Breast epithelium (tissue), 4 donors: ENCODE results near the gene PLXNA2. TPM values are rescaled to one million over a fixed set of nuclear protein-coding genes. Genes with fewer than 3 reads are reported as not detected.

Source experiments
- DNase-seq, 2 donors: peaks; one replicate each; pipeline ENCODE4 v3.0.0-alpha.2; 2019; ENCODE audit warnings: low spot score in 2 of 2
- H3K27ac ChIP-seq, 2 donors: fragments of 200-600 bp; sonication (generic) in 1 of 2; one replicate each; pipeline ENCODE4 v1.5.1; 2016 to 2019; ENCODE audit warnings: mild to moderate bottlenecking in 1 of 2
- H3K27me3 ChIP-seq, 2 donors: fragments of 200-600 bp; sonication (generic) in 1 of 2; one replicate each; pipeline versions ENCODE4 v1.5.1 to v1.6.0; 2017 to 2019; ENCODE audit warnings: control low read depth in 1 of 2, mild to moderate bottlenecking in 1 of 2
- H3K36me3 ChIP-seq: fragments of 200-600 bp; one replicate; pipeline ENCODE4 v1.5.1; 2019
- H3K4me1 ChIP-seq, 2 donors: fragments of 200-600 bp; sonication (generic); one replicate each; pipeline ENCODE4 v1.5.1; 2016 to 2019; ENCODE audit warnings: control low read depth in 1 of 2
- H3K4me3 ChIP-seq, 3 donors: fragments of 200-600 bp; sonication (generic); 1 replicate in 2 of 3; 2 replicates in 1 of 3; pipeline ENCODE4 v1.5.1; 2016 to 2019; ENCODE audit warnings: mild to moderate bottlenecking in 3 of 3, moderate library complexity in 2 of 3
- H3K9me3 ChIP-seq, 2 donors: fragments of 200-600 bp; sonication (generic) in 1 of 2; one replicate each; pipeline ENCODE4 v1.5.1; 2016 to 2019; ENCODE audit warnings: control low read depth in 1 of 2
- CTCF ChIP-seq, 3 donors: fragments of 450-650 bp; IDR thresholded peaks; one replicate each; pipeline ENCODE4 v1.5.1; 2016 to 2017; ENCODE audit warnings: antibody characterized with exemption in 3 of 3, mild to moderate bottlenecking in 3 of 3, moderate library complexity in 3 of 3
- POLR2A ChIP-seq: fragments of 450-650 bp; IDR thresholded peaks from one replicate; pipeline ENCODE4 v1.6.1; 2016; ENCODE audit warnings: antibody characterized with exemption, mild to moderate bottlenecking, moderate library complexity
- POLR2AphosphoS5 ChIP-seq, 3 donors: sonication (generic); formaldehyde crosslinking; IDR thresholded peaks; one replicate each; pipeline ENCODE4 v1.6.1; 2017; ENCODE audit warnings: antibody characterized with exemption in 3 of 3
- intact Hi-C: fragments of 100-400 bp; cut with DNase I; formaldehyde crosslinking; loops from one replicate; pipeline ENCODE4 v1.15.1; 2023; ENCODE audit warnings: low total_unique reads
- total RNA-seq, 3 donors: library from RNA; depleted of rRNA; stranded (reverse); fragments of >200 nt; gene quantifications; one replicate each; pipeline ENCODE4 v1.1.0, GENCODE V29; 2016

The PLXNA2 gene
- total RNA-seq, 3 donors from 2014 or later = 11.3 to 18.2 (median 11.5) TPM

GRCh38 chr1:208066583-208066982, 177.6 kb downstream of the PLXNA2 start:
- intact Hi-C loops = no loop called here
- Histone ChIP-seq H3K4me3 (no peak overlapping the region), H3K9me3 (no peaks in the 10 kb centered on the region), H3K27ac (no peak overlapping the region), H3K4me1 (no peaks in the 10 kb centered on the region), H3K27me3 (no peaks in the 10 kb centered on the region), H3K36me3 (no peaks in the 10 kb centered on the region)
- no peak for DNase-seq
- TF ChIP-seq POLR2A = no peak
- no peak for TF ChIP-seq POLR2AphosphoS5 (IDR thresholded peaks at IDR 0.05)

- intact Hi-C loops = no loop called here
- TF ChIP-seq POLR2AphosphoS5 (IDR thresholded peaks at IDR 0.05) = no peak
- no peak for TF ChIP-seq CTCF (IDR thresholded peaks at IDR 0.05)
- TF ChIP-seq POLR2A = no peak
- Histone ChIP-seq H3K4me3 (no peak overlapping the region), H3K4me1 (no peaks in the 10 kb centered on the region), H3K9me3 (no peaks in the 10 kb centered on the region), H3K36me3 (no peaks in the 10 kb centered on the region), H3K27ac (no peak overlapping the region), H3K27me3 (no peaks in the 10 kb centered on the region)
- DNase-seq = no peak
These were observed 178.3 kb downstream of the PLXNA2 start for GRCh38 chr1:208065862-208066261.

- no peak for DNase-seq
- TF ChIP-seq POLR2AphosphoS5 (IDR thresholded peaks at IDR 0.05) (no peak), POLR2A (no peak), CTCF (IDR thresholded peaks at IDR 0.05) (no peak)
- Histone ChIP-seq H3K27me3 (no peaks in the 10 kb centered on the region), H3K4me1 (no peaks in the 10 kb centered on the region), H3K27ac (no peak overlapping the region), H3K36me3 (no peaks in the 10 kb centered on the region), H3K9me3 (no peaks in the 10 kb centered on the region), H3K4me3 (no peak overlapping the region)
- intact Hi-C loops = no loop called here
These were observed 182.6 kb downstream of the PLXNA2 start for GRCh38 chr1:208061632-208062031.

GRCh38 chr1:208061118-208061517, 183.1 kb downstream of the PLXNA2 start:
- Histone ChIP-seq H3K9me3 (no peaks in the 10 kb centered on the region), H3K27ac (no peak overlapping the region), H3K27me3 (no peaks in the 10 kb centered on the region), H3K36me3 (no peaks in the 10 kb centered on the region), H3K4me3 (no peak overlapping the region), H3K4me1 (no peaks in the 10 kb centered on the region)
- no peak for TF ChIP-seq POLR2A
- TF ChIP-seq POLR2AphosphoS5 (IDR thresholded peaks at IDR 0.05) = no peak
- no peak for TF ChIP-seq CTCF (IDR thresholded peaks at IDR 0.05)
- intact Hi-C loops = no loop called here
- no peak for DNase-seq

GRCh38 chr1:208060215-208060869, 183.8 kb downstream of the PLXNA2 start:
- Histone ChIP-seq H3K9me3 (no peaks in the 10 kb centered on the region), H3K4me1 (no peaks in the 10 kb centered on the region), H3K27me3 (no peaks in the 10 kb centered on the region), H3K36me3 (no peaks in the 10 kb centered on the region), H3K27ac (no peak overlapping the region), H3K4me3 (no peak overlapping the region)
- intact Hi-C loops = no loop called here
- TF ChIP-seq POLR2A = no peak
- no peak for DNase-seq

- H3K9me3 ChIP-seq = no peaks in the 10 kb centered on the region
- TF ChIP-seq POLR2A = no peak
- TF ChIP-seq POLR2AphosphoS5 (IDR thresholded peaks at IDR 0.05) = no peak
- no peaks in the 10 kb centered on the region for H3K4me1 ChIP-seq
- H3K4me3 ChIP-seq = no peak overlapping the region
- no peak for DNase-seq
- no peak overlapping the region for H3K27ac ChIP-seq
- no peaks in the 10 kb centered on the region for H3K27me3 ChIP-seq
- intact Hi-C loops = no loop called here
- no peaks in the 10 kb centered on the region for H3K36me3 ChIP-seq
These were observed 184.7 kb downstream of the PLXNA2 start for GRCh38 chr1:208059409-208060001.
